SH-SY5Y (cell line): Measurements from ENCODE around the gene RPL10A.

Source experiments
- GATA2 ChIP-seq: IDR thresholded peaks from 2 replicates; pipeline ENCODE4 v1.6.1; 2011; ENCODE audit warnings: mild to moderate bottlenecking, low read depth, low read length
- GATA3 ChIP-seq: IDR thresholded peaks from 2 replicates; pipeline ENCODE4 v1.6.1; 2011; ENCODE audit warnings: low read depth, mild to moderate bottlenecking, low read length, moderate library complexity

DNA sequence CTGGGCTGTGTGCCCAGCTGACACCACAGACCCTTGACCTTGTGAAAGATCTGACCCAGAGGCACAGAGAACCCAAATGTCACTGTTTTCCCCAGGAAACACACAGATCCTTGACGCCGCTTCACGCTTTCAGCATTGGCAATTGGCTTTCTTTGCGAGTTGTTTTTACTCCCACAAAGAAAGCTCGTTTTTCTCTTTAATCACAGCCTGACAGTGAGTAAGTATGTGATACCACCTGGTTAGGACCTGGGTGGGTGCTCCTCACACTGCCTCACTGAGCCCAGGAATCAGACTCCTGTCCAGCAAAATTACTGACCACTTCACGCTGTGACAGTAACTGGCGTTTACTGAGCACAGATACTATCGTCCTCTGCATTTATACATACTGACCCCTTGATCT lies 13.0 kb downstream of the RPL10A start:
- TF ChIP-seq GATA2 (no peak), GATA3 (no peak)
